ENCODE data around the gene OTUD1. TPM values are rescaled to one million over a fixed set of nuclear protein-coding genes. Genes with fewer than 3 reads are reported as not detected.

OTUD1 gene
- polyA plus RNA-seq, 2 of the 4 experiments (the other 2 are of a cell fraction), result 2.3 to 2.4 TPM

DNA sequence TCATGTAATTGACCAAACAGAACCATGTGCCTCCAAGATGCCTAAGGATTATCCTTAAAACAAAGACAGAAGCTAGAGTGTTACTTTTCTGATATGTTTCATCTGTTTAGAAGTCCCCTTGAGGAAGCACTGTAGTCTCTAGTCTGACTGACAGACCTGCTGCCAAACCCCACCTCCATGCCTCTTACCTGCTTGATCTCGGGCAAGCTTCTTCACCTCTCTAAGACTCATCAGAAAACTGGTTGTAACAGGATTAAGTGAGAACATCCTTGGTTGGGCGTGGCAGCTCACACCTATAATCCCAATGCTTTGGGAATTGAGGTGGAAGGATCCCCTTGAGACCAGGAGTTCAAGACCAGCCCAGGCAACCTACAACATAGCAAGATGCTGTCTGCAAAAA is 42.2 kb upstream of the OTUD1 start:
- ChIA-PET CTCF (interaction anchor here (0.6 kb wide), 1 partner anchor 57 kb away, joined by 3 read pairs; no protein-coding TSS in a partner anchor), POLR2A (no interaction called here)
- WGBS (ENCODE audit: missing lambda C conversion rate), result 38% methylated on average over 2 of the region's 2 CpGs
- H3K9me3 ChIP-seq, result no peaks in the 10 kb centered on the region
- H3K4me2 ChIP-seq, result no peak overlapping the region
- ATAC-seq, result no peak
- no peak overlapping the region for H3K4me3 ChIP-seq
- no peak for DNase-seq (ENCODE audit: low read depth in 1 of 2, low spot score in 1 of 2)
- no peaks in the 10 kb centered on the region for H3K4me1 ChIP-seq
- H3K27ac ChIP-seq, result no peak overlapping the region
- no peak for FAIRE-seq
- no peak for TF ChIP-seq HOXB13 (CRISPR knock-in tag; IDR thresholded peaks at IDR 0.05; ENCODE audit: low read depth)

GRCh38 chr10:23399701-23400144 is 39.2 kb upstream of the OTUD1 start:
- Histone ChIP-seq H3K4me3 (no peak overlapping the region), H3K9me3 (no peaks in the 10 kb centered on the region), H3K27ac (no peak overlapping the region), H3K4me2 (no peak overlapping the region), H3K4me1 (no peaks in the 10 kb centered on the region)
- TF ChIP-seq FOXS1 (CRISPR knock-in tag; IDR thresholded peaks at IDR 0.05), result no peak
- TF ChIP-seq CHD2 (IDR thresholded peaks at IDR 0.05; ENCODE audit: low read length, partially characterized antibody), result no peak
- no peak for TF ChIP-seq HOXA7 (CRISPR knock-in tag; IDR thresholded peaks at IDR 0.05)
- TF ChIP-seq RARB (CRISPR knock-in tag; IDR thresholded peaks at IDR 0.05), result no peak
- no peak for TF ChIP-seq PHF8 (IDR thresholded peaks at IDR 0.05; ENCODE audit: borderline replicate concordance, low read depth)
- no peak for TF ChIP-seq SMC3 (IDR thresholded peaks at IDR 0.05)
- no peak for TF ChIP-seq RNF2 (IDR thresholded peaks at IDR 0.05; ENCODE audit: borderline replicate concordance, low read depth)
- TF ChIP-seq RFX5 (IDR thresholded peaks at IDR 0.05), result no peak
- peak in 1 of 2 experiments; percentile 54; a peak in 1 of 6 replicates for ATAC-seq
- ChIA-PET POLR2A (no interaction called here), CTCF (no interaction called here)
- DNase-seq (ENCODE audit: low read depth in 1 of 2, low spot score in 1 of 2), result peak in 1 of 2 experiments; percentile 6
- FAIRE-seq, result no peak
- 40% methylated on average over 7 of the region's 7 CpGs for WGBS (ENCODE audit: missing lambda C conversion rate)

GRCh38 chr10:23402856-23403255 is 36.0 kb upstream of the OTUD1 start:
- WGBS (ENCODE audit: missing lambda C conversion rate), result 48% methylated on average over 2 of the region's 2 CpGs
- DNase-seq (ENCODE audit: low read depth in 1 of 2, low spot score in 1 of 2) (no peak), ATAC-seq (no peak), FAIRE-seq (no peak)
- Histone ChIP-seq H3K4me2 (no peak overlapping the region), H3K27ac (no peak overlapping the region), H3K4me1 (no peaks in the 10 kb centered on the region), H3K9me3 (no peaks in the 10 kb centered on the region), H3K4me3 (no peak overlapping the region)
- CTCF ChIA-PET, result interaction anchor here (1.5 kb wide), 1 partner anchor 62 kb away, joined by 4 read pairs; no protein-coding TSS in a partner anchor
- no peak for TF ChIP-seq RNF2 (IDR thresholded peaks at IDR 0.05; ENCODE audit: borderline replicate concordance, low read depth)
- no peak for TF ChIP-seq ZSCAN20 (CRISPR knock-in tag; IDR thresholded peaks at IDR 0.05)
- TF ChIP-seq HDAC2 (IDR thresholded peaks at IDR 0.05), result no peak
- no peak for TF ChIP-seq HOXB13 (CRISPR knock-in tag; IDR thresholded peaks at IDR 0.05; ENCODE audit: low read depth)
- TF ChIP-seq KDM1A (IDR thresholded peaks at IDR 0.05; ENCODE audit: low read depth), result no peak
- no peak for TF ChIP-seq NFE2L2 (conservative IDR thresholded peaks at IDR 0.05; ENCODE audit: low read length)
- TF ChIP-seq CTCF (IDR thresholded peaks at IDR 0.05), result no peak
- TF ChIP-seq CHD4 (IDR thresholded peaks at IDR 0.05; ENCODE audit: borderline replicate concordance), result no peak
- TF ChIP-seq CBX8 (IDR thresholded peaks at IDR 0.05), result no peak
- no peak for TF ChIP-seq HMGXB4 (CRISPR knock-in tag; IDR thresholded peaks at IDR 0.05; ENCODE audit: borderline replicate concordance)
- TF ChIP-seq NPAS2 (CRISPR knock-in tag; IDR thresholded peaks at IDR 0.05; ENCODE audit: borderline replicate concordance), result no peak
- TF ChIP-seq MYC (IDR thresholded peaks at IDR 0.05; ENCODE audit: borderline replicate concordance, low read length), result no peak
- no peak for TF ChIP-seq MAZ (IDR thresholded peaks at IDR 0.05; ENCODE audit: borderline replicate concordance, low read depth, low read length)
- no peak for TF ChIP-seq TP53 (CRISPR knock-in tag; IDR thresholded peaks at IDR 0.05)
- POLR2A ChIA-PET, result no interaction called here
